GM08714 (cell line): ENCODE measurements around the gene SMIM14.
"Not testable (repeated sequence)": the region's sequence is repeated elsewhere in the genome, so short reads cannot be mapped to it uniquely, and the experiment has no call there.

Source experiments
- H3K4me3 ChIP-seq: fragments of 200-500 bp; sonication (Bioruptor generic); 2 replicates; pipeline ENCODE4 v1.5.1; 2014; ENCODE audit warnings: mild to moderate bottlenecking, low read length, inconsistent platforms
- ZNF274 ChIP-seq: IDR thresholded peaks from 2 replicates; pipeline ENCODE4 v1.6.1; 2012; ENCODE audit warnings: mild to moderate bottlenecking, low read depth, low read length

SMIM14 gene

GRCh38 chr4:39626261-39626660 lies 12.4 kb downstream of the SMIM14 start:
- no peak for TF ChIP-seq ZNF274
- H3K4me3 ChIP-seq = peak overlapping the region; percentile 65

DNA sequence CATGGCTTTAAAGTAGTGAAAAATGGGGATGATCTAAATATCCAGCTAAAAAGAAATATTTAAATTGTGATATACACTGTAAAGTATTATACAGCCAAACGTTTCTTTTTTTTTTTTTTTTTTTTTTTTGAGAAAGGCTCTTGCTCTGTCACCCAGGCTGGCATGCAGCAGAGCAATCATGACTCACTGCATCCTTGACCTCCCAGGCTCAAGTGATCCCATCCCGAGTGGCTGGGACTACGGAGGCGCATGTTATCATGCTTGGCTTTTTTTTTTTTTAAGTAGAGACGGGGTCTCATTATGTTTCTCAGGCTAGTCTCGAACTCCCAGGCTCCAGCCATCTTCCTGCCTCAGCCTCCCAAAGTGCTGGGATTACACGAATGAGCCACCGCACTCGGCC lies 17.1 kb downstream of the SMIM14 start:
- H3K4me3 ChIP-seq = no peak overlapping the region
- TF ChIP-seq ZNF274 = no peak

- no peak for TF ChIP-seq ZNF274
Measured at GRCh38 chr4:39620551-39621313, 17.9 kb downstream of the SMIM14 start.

GRCh38 chr4:39617534-39617933 lies 21.1 kb downstream of the SMIM14 start:
- no peak overlapping the region for H3K4me3 ChIP-seq
- no peak for TF ChIP-seq ZNF274

More at GRCh38 chr4:39620551-39621313, 17.9 kb downstream of the SMIM14 start:
- H3K4me3 ChIP-seq = no peak overlapping the region

GRCh38 chr4:39616651-39617050 lies 22.0 kb downstream of the SMIM14 start:
- TF ChIP-seq ZNF274 = no peak
- H3K4me3 ChIP-seq = no peak overlapping the region

- H3K4me3 ChIP-seq = not testable (repeated sequence)
Measured at GRCh38 chr4:39616112-39616511, 22.6 kb downstream of the SMIM14 start.

DNA sequence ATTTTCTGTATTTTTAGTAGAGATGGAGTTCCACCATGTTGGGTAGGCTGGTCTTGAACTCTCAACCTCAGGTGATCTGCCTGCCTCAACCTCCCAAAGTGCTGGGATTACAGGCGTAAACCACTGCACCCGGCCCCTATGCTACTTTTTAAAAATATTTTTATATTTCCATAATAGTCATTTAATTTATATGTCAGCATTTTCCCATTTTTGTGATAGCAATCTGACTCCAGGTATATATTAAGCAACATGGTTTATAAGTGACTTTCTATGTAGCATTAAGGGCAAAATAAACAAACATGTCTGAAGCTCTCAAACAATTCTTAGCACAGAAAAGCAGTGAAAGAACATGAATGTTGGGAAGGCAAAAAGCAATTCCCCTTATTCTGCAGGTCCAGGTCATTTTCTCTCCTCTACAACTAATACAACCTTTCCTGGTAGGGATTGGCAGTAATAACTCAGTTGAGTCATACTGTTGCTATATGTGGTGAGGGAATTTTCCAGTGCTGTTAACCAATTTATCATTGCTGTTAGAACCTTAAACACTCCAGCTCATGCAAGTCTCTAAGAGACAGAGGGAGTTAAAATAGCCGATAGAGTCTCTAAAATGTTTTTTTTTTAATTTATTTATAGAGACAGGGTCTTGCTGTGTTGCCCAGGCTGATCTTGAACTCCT lies 24.0 kb downstream of the SMIM14 start:
- H3K4me3 ChIP-seq = peak overlapping the region; percentile 7; the same call in 1 of the 2 replicates
- TF ChIP-seq ZNF274 = no peak

GRCh38 chr4:39613093-39613656 lies 25.5 kb downstream of the SMIM14 start:
- TF ChIP-seq ZNF274 = no peak
- no peak overlapping the region for H3K4me3 ChIP-seq

GRCh38 chr4:39609454-39609931 lies 29.2 kb downstream of the SMIM14 start:
- peak overlapping the region; percentile 19; the same call in 1 of the 2 replicates for H3K4me3 ChIP-seq
- no peak for TF ChIP-seq ZNF274

GRCh38 chr4:39608451-39608850 lies 30.2 kb downstream of the SMIM14 start:
- no peak for TF ChIP-seq ZNF274
- no peak overlapping the region for H3K4me3 ChIP-seq

- no peak overlapping the region for H3K4me3 ChIP-seq
- no peak for TF ChIP-seq ZNF274
Measured at GRCh38 chr4:39606747-39607146, 31.9 kb downstream of the SMIM14 start.

DNA sequence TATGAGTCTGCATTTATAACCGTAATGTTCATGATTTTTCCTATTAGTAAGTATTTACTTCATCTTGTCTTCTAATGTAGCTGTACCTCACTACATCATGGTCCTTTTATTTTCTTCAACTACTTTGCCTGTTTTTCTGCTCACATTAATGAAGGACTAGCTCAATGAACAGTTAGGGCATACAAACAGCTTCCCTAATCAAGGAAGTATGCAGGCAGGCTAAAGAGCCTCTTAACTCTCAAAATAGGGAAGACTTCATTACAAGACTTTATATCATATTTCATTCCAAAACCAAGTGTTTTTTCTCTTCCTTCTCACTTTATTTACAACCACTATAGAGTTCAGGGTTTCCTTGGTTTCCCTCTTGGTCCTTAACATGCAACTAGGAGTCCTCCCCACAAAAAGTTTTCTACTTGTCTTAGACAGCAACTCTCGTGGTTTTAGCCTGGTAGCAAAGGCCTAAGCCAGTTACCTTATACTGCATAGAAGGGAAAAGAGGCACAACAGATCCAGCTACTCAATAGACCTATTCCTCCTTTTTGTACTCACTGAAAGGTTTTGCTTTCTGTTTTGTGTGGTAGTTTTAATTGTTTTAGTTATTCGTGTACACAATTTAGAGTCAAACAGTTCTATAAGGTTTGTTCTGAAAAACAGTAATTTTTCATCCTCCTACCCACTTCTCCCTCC lies 40.8 kb downstream of the SMIM14 start:
- TF ChIP-seq ZNF274 = no peak

GRCh38 chr4:39596971-39597370 lies 41.7 kb downstream of the SMIM14 start:
- no peak overlapping the region for H3K4me3 ChIP-seq

More for the DNA sequence above, 40.8 kb downstream of the SMIM14 start:
- no peak overlapping the region for H3K4me3 ChIP-seq

GRCh38 chr4:39591290-39591689 lies 47.4 kb downstream of the SMIM14 start:
- no peak for TF ChIP-seq ZNF274
- no peak overlapping the region for H3K4me3 ChIP-seq

More at GRCh38 chr4:39596971-39597370, 41.7 kb downstream of the SMIM14 start:
- no peak for TF ChIP-seq ZNF274
